NOMO-1 (cell line): Measurements from ENCODE around the gene PLCB1.

Source experiments
- DNase-seq, 2 experiments: peaks; one replicate each; lab custom pipeline; 2025; ENCODE audit not compliant: unreplicated experiment in 2 of 2; lab: John Stamatoyannopoulos, UW

Gene PLCB1

GRCh38 chr20:8525017-8525343, 392.9 kb downstream of the PLCB1 start:
- DNase-seq: no peak

DNA sequence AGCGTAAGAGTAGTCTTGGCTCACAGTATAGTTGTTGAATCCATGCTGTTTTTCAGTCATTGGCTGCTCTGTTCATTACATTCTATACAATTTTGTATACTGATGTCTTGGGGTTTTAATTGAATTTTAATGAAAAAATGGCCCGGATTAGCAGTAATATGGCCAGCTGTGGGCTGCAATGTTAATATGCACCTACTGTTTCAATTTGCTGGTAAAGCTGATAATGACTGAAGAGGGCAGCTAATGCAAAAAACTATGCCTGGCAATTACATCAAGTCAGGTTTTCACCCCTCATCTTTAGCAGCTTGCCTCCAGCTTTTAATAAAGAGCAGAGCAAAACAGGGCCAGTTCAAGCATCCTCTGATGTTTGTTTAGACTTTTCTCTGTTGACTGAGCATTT, 394.5 kb downstream of the PLCB1 start:
- no peak for DNase-seq

DNA sequence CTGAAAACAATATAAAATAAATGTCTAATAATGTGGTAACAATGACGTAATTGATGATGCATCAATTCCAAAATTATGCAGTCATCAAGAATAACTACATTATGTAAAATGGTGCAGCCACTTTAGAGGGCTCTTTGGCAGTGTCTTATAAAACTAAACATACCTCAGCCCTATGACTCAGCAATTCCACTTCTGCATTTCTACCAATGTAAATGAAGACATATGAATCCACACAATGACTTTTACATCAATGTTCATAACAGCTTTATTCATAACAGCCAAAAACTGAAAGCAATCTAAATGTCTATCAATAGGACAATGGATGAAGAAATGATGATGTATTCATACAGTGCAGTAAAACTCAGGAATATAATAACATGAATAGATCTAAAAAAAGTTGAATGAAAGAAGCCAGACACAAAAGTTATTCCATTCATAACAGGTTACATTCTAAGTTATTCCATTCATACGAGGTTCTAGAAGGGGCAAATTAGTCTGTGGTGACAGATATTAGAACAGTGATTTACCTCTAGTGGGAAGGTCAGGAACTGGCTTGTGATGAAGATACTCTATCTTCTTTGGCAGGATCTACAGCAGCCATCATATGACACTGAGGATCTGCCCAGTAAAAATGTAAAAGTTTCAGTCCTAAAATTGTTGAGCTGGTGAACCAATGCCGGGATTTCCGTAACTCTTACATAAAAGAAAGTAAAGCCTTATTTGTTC, 396.1 kb downstream of the PLCB1 start:
- DNase-seq: peak; percentile 55 to 83

DNA sequence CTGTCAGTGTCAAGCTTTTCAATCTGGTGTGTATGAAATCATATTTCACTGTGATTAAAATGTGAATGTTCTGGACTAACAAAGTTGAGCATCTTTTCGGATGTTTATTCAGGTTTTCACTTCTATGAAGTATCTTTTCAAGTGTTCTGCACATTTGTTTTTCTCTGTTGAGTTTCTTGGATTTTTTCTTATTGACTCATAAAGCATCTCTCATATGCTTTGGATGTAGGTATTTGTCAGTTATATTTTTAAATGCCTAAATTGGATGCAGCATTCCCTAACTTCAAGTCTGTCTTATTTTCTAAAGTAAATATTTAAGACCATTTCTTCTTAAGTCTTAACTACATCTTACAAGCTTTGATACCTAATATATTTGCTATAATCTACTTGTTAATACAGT, 398.0 kb downstream of the PLCB1 start:
- no peak for DNase-seq

DNA sequence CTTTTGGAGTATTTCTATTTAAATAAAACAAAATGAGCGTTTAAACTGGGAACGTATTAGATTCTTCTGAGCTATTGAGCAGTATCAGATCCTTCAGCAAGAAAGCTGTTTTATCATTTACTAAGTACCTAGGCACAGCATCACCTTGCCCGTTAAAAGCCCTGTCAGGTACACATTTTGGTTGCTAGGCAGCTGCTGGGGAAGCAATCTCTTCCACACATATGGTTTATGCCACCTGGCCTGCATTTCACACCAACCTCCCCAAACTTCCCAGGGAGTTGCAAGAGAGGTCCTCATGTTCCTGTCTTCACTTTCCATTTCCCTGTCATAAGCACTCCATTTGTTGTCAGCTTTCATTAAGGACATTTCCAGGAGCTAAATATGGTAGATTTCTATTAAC, 400.1 kb downstream of the PLCB1 start:
- DNase-seq: no peak

- DNase-seq: no peak
These were observed 402.5 kb downstream of the PLCB1 start for GRCh38 chr20:8534368-8535160.

- peak in 1 of 2 experiments; percentile 72 for DNase-seq
These were observed 403.6 kb downstream of the PLCB1 start for GRCh38 chr20:8535403-8536261.

DNA sequence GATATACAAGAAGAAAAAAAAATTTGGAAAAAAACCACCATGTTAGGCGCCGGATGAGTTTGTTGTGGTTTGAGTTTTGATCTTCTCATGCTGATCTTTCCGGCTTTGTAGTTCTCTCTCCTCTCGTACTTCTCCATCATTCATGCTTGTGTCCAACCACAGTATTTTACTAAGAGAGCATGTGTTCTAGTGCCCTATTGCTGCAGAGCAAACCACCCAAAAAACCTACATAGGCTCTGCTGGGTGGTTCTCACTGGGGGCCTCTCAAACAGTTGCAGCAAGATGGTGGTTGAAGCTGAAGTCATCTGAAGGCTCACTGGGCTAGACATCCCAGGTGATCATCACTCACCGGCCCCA, 404.2 kb downstream of the PLCB1 start:
- DNase-seq: peak in 1 of 2 experiments; percentile 72

- DNase-seq: no peak
These were observed 408.4 kb downstream of the PLCB1 start for GRCh38 chr20:8540466-8540865.

DNA sequence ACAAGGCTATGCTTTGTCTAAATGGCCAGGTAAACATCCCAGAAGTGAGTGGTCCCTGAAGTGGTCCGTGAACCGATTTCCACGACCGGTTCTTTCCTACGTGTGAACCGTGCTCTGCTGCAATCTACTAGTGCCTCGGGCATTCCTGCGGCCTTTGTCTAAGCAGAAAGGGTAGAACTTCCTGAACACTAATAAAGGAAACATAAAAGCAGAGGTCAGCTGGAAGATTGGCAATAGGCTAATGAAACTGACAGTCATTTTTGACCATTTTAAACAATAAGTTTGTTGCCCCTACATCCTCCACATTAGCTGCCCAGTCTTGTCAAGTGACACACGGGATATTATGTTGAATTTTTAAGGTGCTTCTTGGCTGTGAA, 410.0 kb downstream of the PLCB1 start:
- DNase-seq: no peak

DNA sequence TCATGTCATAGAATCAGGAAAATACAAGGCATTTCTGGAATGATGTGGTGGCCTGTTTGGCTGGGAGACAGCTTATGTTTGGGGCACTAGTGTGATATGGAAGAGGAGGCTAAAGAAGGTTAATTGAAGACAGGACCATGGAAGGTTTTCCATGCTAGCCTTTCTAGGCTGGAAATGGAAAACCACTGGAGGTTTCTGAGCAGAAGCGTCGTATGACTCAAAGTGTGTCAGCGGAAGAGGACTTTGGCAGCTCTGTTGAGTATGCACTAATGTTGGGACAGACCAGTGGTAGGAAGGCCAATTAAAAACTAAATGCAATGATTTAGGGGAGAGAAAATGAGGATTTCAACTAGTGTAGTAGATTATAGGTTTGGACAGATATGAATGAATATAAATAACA, 413.1 kb downstream of the PLCB1 start:
- no peak for DNase-seq

GRCh38 chr20:8547035-8547650, 415.1 kb downstream of the PLCB1 start:
- DNase-seq: no peak

DNA sequence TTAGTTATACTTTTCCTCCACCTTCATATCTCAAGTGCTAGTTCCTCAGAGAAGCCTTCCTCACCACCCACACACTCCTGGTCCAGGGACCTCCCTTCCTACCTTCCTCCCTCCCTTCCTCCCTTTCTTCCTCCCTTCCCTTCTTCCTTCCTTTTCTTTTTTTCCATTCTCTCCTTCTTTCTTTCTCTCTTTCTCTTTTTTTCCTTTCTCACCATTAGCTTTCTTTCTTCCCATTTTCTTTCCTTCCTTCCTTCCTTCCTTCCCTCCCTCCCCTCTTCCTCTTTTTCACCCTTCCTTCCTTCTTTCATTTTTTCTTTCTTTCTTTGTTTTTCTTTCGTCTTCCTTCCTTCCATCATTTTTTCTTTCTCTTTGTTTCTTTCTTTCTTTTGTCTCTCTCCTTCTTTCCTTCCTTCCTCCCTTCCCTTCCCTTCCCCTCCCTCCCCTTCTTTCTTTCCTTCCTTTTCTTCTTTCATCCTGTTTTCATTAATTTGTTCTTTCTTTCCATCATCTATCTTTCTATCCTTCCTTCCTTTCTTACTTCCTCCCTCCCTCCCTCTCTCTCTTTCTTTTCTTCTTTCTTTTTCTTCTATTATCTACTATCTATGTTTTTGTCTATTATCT, 416.0 kb downstream of the PLCB1 start:
- no peak for DNase-seq

- DNase-seq: no peak
These were observed 417.1 kb downstream of the PLCB1 start for GRCh38 chr20:8549192-8549591.

DNA sequence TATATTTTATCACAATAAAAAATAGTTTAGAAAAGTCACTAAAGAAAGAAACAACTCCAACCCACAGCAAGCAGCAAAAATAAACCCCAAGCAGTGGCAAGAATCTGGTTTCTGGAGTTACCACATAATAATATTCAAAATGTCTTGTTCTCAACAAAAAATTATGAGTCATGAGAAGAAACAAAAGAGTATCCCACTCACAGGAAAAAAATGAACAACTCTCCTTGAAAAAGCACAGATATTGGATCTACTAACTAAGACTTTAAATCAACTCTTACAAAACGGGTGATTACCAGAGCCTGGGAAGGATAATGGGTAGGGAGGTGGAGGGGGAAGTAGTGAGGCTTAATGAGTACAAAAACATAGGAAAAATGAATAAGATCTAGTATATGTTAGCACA, 425.6 kb downstream of the PLCB1 start:
- no peak for DNase-seq

DNA sequence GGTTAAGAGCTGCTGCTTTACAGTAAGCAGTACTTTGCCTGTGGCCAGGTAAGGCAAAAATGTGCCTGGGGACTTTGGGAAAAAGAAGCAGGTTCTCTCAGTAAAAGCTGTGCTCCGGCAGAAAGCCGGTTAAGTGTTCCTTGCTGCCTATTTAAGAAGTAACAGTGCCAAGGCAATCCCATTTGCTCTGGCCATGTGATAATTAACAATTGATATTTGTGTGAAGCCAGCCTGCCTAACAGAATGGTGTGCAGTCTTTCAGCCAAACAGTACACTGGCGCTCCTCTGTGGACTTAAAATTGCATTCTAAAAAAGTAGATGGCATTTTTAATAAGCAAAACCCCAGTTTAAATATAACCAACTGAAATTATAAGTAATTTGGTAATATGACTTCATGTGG, 430.3 kb downstream of the PLCB1 start:
- no peak for DNase-seq

GRCh38 chr20:8568075-8568474, 436.0 kb downstream of the PLCB1 start:
- peak in 1 of 2 experiments; percentile 13 for DNase-seq

DNA sequence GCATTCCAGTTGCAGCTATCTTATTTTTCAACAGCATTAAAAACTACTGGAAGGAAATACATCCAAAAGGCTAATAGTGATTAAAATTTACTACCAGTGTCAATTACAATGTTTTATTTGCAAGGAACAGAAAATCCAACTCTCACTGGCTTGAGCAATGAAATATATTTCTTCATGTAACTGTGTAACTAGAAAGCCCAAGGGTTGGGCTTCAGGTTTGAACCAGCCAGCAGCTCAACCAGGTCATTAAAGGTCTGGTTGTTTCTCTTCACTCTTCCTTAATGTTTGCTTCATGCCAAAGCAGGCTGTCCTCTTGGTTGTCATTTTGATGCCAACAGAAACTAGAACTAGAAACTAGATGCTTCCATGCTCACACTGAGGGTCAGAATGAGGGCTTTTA, 437.7 kb downstream of the PLCB1 start:
- no peak for DNase-seq

DNA sequence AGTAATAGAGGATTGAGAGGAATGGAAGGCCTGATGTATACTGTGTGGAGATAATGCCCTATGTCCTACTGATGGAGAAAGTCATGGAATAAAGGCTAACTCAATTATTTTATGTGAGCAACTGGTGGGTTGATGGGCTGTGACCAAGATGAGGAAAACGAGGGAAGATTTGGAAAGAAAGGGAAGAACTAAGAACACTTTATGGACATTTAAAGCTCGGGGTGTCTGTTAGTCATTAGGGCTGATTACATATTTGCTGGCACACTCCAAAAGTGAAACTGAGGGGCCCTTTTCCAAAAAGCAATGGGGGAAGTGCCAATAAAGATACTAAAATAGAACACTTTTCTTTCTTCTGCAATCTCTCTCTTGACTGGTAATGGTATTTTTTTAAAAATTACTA, 439.5 kb downstream of the PLCB1 start:
- DNase-seq: peak; percentile 16 to 55

GRCh38 chr20:8573686-8574085, 441.6 kb downstream of the PLCB1 start:
- no peak for DNase-seq

DNA sequence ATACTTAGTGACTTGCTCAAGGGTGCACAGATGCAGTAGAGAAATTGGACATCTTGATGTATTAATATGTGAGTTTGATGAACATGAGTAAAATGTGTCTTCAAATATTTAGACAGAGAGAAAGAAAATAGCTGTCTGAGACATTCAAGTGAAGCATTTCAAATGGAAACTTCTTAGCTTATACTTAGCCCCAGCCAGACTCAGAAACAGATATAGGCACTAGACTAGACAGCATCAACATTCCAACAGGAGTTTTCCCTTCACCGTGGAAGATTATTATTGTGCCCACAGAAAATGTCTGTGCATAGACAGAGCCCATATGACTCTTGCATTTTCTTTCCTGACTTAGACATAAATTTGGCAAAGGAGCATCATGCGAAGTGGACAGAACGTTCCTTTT, 443.0 kb downstream of the PLCB1 start:
- DNase-seq: no peak
